Glomerular endothelial cell (primary cell): ENCODE results near the gene JARID2. TPM values are rescaled to one million over a fixed set of nuclear protein-coding genes. Genes with fewer than 3 reads are reported as not detected.

Source experiments
- DNase-seq: peaks from one replicate; pipeline ENCODE4 v3.0.0-alpha.2; 2011; ENCODE audit warnings: low read depth, low spot score; ENCODE audit errors: extremely low read depth
- total RNA-seq: library from RNA; depleted of rRNA; stranded (reverse); fragments of >200 nt; gene quantifications from 2 replicates; pipeline ENCODE4 v1.2.3, GENCODE V29; 2015

The JARID2 gene
- total RNA-seq, 1 donor from 2014 or later = 16.7 TPM

DNA sequence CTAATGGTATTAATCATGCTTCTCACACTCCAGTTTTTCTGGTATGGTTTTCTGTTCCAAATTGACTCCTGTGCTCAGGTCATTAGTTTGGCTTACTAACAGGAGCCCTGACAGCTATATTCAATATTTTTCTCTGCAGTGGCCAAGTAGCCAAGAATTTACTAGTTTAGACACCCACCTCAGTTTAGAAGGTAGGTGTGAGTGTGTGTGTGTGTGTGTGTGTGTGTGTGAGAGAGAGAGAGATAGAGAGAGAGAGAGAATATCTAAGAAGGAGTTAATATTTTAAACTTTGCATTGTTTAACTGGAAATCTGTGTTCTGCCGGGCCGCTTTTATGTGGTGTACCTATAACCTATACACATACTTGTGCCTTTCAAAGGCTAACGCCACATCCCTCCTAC is 18.5 kb downstream of the JARID2 start:
- no peak for DNase-seq

DNA sequence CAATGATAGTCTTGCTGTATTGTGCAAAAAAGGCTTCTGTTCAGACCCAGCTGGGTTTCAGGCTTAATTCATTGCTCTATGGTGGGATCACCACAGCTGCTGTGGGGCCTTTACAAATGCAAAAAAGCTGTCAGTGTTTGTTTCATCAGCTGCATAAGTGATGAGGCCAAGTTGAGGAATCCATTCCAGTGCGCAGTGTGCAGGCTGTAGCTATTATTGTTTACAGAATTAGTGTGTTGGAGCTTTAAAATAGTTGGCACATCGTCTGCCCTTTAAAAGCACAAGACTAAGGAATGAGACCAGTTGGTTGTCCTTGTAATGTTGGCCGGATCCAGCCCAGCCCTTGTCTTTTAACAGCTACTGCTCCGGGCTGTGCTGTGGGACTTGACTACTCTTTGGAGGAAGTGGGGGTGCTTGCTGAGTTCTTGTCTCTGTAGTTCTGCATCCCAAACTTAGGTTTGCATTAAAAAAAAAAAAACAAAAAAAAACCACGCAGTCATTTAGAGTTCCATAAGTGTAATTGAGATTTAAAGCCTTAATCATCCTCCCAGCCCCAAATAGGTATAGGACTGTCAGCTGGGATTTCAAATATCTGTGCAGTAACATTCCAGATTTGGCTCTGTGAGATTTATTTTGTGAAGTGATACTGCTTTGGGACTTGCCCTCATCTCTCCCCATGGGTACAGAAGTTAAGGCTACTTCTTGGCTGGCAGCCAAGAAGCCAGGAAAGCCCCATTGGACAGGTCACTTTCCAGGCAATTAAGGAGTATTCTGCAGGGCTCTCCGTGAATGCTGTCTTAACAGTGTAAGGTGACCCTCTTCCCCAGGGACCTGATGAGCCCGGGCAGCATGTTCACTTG is 19.3 kb downstream of the JARID2 start:
- no peak for DNase-seq

DNA sequence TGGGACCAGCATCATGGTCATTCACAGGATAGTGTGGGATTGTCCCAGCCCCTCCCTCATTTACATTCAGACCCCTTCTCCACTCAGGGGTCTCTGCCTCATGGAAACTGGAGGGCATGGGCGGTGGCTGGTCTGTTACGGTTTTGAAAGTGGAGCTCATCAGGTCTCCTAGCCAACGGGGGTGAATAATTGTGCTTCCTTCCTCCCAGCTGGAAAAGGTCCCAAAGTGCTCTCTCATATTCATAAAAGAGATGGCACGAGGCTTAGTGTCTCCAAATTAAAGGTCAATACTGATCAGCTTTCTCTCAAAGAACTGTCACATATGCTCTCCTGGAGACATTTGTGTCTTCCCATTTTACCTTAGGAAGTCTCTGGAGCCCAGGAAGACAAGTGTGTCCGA is 19.9 kb downstream of the JARID2 start:
- no peak for DNase-seq

DNA sequence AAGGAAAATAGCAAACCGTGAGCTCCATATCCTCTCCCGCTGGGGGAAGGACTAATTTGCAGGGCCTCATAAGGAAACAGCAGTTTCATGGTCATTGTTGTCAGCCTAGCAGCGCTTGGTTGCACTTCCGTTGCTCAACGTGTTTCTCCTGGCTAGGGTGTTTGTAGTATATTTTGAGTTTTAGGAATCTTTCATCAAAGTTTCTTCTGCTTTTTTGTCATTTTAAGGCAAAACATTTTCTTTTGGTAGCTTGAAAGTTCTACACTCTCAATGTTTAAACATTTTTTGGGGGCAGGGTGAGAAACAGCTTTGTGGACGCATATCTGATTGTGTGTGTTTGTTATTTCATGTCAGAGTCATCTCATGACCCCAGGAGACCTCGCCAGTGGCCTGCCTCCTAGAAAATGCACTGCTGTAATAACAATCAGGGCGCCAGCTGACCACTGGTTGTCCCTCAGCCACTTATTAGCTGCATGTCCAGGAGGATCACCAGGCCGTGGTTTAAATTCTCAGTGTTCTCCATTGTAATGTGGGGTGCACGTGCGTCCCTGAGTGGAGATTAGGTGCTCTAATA is 20.6 kb downstream of the JARID2 start:
- DNase-seq = no peak

DNA sequence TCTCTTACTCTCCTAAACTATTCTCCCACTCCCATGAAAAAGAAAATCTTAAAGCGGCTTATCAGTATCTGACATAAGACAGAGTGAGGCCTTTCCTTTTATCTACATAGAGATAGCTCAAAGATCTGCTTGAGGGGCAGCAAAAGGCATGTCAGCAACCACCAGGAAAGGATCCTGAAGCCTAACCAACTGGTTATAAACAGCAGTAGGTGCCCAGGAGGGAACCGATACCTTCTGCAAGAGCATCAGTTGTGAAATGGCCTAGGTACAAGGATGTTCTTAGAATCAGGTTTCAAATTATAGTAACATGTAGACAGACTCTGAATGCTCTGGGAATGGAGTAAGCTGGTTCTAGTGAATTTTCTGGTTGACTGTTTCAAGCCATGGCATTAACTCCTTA is 21.4 kb downstream of the JARID2 start:
- DNase-seq = no peak

DNA sequence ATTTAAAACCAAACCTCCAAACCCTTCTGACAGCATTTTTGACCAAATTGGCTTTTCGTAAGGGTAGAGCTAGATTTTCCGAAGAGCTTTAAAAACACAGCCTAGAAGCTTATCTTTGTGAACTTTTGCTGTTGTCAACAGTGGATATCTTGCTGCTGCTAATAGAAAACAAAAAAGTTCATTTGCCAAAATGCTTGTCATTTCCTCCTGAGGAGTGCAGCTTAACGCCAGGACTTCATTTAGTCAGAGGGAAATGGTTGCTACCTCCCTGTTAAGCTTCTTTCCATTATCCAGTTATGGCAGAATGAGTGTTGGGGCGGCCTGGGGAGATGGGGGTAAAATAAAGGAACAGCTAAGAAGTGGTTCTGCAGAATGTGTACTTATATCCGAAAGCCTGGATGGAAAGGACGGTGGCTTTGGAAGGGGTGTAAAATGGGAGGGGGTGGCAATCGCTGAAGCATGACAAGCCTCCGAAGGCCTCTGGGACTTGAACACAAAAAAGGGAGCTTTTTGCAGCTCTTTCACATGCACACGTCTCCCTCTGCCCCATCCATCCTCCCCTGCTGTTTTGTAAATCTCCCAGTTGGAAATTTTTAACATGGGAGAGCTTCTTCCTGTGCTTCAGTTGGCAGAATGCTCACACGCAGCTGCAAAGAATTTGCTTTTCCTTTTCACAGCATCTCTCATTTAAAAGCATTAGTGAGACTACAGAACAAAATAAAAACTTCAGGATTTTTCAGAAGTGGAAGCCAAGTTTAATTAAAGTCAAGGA is 22.5 kb downstream of the JARID2 start:
- no peak for DNase-seq

DNA sequence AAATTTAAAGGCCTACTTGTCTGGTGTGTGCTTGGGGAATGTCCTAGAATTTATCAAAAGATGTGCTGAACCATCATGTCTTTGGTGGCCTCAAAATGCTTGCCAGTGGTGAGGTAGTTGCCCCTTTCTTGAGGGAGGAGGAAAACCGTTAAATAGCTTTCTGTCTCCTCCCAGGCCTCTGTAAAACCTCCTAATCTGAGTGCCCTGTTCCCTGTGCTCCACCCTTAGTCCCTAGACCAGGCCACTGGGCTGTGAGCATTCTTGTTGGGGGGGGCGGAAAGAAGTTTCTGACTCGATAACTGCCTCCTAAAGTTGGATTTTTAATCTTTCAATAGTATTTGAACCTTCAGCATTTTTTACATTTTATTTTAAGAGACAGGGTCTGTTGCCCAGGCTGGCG is 23.1 kb downstream of the JARID2 start:
- no peak for DNase-seq

DNA sequence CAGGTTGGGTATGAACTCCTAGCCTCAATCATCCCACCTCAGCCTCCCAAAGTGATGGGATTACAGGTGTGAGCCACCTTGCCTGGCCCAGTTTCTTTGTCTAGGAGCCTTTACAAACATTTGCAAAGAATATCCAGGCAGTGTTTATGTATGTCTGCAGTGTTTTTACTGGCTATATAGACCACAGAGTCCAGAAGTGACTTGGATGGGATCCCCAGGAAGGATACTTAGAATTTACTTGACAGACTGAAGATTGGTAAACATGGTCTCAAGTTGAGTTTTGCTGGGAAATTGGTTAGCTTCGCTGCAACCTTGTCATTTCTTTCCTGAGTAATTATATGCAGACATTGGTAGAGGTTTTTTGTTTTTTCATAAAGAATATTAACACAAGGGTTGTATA is 23.8 kb downstream of the JARID2 start:
- no peak for DNase-seq

DNA sequence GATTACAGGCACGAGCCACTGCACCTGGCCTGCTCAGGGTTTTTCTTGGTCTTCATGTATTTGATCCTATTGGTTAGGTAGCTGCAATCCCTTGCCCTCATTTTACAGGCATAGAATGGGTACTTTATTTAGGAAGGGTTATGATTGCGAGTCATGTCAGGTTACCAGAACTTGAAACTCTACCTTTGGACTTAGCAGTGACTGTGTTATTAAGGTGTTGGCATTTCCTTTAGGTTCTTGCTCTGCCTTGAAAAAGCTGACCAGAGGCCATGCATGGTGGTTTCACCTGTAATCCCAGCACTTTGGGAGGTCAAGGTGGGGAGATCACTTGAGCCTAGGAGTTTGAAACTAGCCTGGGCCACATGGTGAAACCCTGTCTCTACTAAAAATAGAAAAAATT is 24.5 kb downstream of the JARID2 start:
- no peak for DNase-seq

DNA sequence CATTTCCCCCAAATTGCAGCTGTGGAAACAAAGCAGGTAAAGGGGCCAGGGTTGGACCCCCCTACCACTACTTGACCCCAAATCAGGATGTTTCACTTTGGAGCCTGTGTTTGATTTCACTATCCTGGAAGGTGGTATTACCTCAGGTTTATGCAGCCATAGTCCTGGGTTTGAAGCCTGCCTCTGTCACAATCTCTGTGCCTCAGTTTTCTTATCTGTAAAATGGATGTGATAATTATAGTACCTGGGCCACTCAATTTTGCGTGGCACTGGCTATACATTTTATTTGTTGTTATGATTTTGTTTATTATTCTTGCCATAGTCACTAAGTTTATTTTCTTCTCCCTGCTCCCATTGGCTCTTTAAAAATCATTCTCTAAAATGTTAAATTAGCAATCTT is 26.7 kb downstream of the JARID2 start:
- no peak for DNase-seq

DNA sequence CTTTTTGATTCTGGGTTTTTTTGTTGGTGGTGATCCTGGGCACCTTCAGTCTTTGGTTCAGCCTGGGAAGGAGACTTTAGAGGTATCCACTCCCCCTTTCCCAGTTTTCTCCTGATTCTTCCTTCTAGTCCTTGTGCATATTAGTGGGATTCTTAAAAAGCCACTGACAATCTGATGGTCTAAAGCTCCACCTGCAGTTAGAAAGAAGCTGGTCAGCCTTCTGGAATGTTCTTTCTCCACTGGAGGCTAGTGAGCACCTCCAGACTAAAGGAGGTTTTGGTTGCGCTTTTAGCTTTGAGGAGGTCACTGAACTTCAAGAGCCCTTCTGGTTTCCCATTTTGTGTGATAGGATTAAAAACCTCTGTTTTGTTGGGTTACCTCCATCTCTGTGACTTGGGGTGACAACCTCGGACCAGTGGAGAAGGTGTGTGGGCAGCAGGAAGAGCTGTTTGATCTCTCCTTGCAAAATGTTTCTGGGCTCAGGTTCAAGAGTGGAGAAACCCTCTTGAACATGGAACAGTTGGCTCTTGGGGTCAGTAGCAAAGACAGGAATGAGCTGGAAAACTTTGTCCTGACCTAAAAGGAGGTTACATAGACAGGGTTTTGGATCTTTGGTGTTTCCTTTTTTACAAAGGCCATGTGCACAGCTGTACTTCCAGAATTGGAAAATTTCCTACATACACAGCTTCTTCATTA is 29.0 kb downstream of the JARID2 start:
- DNase-seq = no peak

DNA sequence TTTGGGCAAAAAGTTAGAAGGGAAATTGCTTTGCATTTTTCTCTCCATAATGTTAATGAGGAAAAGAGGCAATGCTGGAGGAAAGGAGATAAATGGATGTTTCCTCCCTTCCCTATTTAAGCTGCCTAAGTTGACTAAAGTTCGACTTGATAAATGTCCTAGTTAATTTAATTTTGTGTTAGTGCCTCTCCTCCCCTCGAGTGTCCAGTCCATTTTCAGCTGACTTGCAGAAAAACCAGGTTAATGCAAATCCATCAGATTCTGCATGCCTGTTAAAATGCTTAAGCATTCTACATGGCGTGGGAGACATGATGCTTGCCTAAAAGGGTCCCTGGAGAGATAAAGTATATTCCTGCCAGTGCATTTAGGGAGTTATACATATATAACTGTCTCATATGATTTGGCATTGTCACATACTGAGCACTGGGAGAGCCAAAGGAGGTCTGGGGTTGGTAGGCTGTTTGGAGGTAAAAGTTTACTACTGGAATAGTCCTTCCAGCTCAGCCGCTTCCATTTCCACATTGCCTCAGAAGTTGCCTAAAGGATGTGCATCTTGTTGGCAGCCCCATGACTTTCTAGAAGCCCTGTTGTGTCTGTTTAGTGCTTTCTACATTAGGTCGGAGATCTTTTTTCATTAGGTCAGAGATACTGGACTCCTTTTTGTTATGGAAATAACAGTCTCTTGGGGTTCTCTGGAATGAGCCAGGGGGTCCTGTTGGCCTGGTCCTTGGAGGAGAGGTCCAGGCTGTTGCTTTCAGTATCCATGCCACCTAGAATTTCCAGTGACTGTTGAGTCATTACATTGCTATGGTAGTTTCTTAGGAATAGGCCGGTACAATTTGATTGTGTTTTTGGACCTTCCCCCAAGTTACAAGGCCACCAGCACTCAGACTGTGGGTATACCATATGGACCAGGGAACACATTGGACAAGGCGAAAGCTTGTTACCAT is 30.4 kb downstream of the JARID2 start:
- no peak for DNase-seq

DNA sequence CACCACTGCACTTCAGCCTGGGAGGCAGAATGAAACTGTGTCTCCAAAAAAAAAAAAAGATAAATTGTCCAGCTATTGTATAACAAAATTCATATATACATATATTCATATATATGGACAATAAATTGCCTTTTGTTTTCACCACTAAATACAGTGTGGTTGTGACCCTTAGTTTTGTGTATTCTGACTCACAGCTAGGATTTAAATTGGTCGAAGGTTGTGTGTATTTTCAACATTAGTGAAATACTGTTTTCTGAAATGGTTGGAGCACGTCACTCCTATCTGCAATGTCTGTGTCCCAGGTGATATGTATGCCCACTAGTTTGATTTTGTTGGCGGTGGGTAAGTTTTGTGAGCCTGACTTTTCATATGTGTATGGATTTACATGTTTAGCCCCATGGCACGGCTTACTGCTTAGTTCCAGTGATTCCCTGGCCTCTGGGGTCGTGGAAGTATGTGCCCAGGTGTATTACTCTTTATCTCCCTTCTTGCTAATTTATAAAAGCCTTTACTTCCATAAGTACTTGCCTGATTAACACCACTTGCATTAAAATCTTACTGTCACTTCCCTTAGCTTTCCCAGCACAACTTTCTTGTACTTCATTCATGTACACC is 33.3 kb downstream of the JARID2 start:
- DNase-seq = no peak

DNA sequence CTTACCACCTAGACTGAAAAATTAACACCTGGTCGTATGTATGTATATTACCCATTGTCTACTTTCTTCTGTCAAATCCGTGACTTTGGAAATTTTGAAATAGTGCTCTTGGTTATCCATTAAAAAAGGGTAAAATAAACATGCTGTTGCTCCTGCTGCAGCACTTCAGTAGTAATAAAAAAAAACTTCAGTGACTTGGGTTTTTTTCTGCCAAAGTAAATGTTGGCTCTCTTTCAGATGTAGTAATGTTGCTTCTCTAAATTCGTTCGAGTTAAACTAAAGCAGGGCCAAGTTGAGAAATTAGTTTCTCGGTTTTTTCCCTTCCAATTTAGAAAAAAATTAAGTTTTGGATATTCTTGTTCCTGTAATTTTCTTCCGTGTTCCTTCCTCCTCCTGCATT is 34.2 kb downstream of the JARID2 start:
- DNase-seq = no peak

DNA sequence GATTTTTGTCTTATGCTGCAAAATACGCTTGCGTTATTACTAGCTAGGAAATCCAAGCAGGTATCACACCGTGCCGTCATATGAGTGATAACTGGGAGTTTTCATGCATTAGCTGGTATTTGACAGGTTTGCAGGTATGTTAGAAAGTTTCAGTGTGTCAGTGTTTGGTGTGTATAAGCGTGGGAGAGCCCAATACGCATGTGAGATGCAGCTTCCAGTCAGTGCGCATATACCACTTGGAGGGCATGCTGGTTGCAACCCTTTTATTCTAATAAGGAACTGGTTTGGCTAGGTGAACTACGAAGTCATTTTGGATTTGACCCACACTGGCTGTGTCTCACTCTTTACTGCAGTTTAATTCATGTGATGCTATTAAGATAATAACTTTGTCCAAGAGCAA is 35.1 kb downstream of the JARID2 start:
- no peak for DNase-seq

DNA sequence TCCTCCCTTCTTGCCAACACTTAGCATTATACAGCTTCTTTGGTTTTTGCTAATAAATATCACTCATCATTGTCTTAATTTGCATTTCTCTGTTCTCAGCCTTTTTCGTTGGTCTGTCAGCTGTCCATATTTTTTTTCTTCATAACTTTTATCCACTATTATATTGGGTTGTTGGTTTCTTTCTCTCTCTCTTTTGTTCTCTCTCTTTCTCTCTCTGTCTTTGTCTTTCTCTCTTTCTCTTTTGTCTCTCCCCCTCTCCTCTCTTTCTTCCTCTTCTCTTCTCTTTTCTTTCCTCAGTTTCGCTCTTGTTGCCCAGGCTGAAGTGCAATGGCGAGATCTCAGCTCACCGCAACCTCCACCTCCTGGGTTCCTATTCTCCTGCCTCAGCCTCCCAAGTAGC is 36.5 kb downstream of the JARID2 start:
- DNase-seq = no peak

DNA sequence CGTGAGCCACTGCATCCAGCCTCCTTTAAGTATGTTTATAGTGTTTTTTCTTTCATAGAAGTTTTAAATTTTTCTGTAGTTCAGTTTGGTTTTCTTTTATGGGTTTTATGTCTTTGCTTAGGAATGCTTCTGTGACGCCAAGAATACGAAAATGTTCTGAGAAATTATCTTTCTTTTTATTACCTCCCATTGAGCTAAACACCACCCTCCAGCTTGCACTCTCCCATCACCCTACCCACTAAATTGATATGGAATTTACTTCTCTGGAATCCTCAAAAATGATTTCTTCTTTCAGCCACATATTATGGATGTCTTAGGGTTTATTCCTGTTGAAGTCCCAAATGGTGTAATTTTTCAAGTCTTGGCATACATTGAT is 38.1 kb downstream of the JARID2 start:
- no peak for DNase-seq

DNA sequence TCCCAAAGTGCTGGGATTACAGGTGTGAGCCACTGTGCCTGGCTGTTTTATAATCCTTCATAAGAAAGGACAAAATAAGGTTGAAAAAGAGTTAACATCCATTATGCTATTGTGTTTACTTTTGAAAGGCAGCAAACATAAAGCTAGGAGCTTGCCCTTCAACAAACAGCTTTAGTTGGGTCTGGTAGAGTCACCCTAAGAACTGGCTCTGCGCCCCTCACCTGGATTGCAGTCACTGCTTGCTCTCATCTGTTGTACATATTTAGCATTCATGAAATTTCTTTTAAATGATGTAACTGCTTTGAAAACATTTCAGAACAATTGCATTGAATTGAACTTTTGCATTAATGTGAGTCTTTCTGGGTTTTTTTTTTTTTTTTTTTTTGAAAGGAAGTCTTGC is 38.9 kb downstream of the JARID2 start:
- no peak for DNase-seq

DNA sequence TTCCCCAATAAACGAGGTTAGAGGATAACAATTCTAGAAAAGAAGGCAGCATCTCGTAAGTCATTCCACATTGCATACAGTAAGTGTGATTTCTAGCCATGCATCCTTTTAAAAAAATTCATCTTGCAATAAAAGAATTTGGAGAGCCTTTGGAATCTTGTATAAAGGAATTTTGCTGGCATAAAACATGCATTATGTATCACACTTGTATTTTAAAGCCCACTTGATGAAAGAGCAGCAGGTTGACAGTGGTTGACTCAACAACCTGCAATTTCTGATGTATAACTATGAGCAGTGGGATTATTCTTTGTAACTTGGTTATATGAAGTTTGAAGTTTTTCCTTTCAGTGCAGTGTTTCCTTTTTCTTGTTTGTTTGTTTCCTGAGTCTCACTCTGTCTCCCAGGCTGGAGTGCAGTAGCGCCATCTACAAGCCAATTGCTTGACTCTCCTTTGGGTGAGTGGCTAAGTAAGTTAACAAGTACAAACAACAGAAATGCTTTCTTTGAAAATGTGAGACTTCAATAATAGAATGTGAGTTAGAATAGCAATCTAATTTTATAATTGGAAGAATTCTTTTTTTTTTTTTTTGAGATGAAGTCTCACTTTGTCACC is 39.9 kb downstream of the JARID2 start:
- DNase-seq = no peak
